NCI-H1694 treated with DMSO at 0.1 percent for 48 hours (cell line): ENCODE data around the gene XXYLT1.

Source experiments
- DNase-seq: peaks from one replicate; lab custom pipeline; 2025; lab: John Stamatoyannopoulos, UW

Gene XXYLT1

GRCh38 chr3:195184716-195185421, 86.1 kb downstream of the XXYLT1 start:
- no peak for DNase-seq

DNA sequence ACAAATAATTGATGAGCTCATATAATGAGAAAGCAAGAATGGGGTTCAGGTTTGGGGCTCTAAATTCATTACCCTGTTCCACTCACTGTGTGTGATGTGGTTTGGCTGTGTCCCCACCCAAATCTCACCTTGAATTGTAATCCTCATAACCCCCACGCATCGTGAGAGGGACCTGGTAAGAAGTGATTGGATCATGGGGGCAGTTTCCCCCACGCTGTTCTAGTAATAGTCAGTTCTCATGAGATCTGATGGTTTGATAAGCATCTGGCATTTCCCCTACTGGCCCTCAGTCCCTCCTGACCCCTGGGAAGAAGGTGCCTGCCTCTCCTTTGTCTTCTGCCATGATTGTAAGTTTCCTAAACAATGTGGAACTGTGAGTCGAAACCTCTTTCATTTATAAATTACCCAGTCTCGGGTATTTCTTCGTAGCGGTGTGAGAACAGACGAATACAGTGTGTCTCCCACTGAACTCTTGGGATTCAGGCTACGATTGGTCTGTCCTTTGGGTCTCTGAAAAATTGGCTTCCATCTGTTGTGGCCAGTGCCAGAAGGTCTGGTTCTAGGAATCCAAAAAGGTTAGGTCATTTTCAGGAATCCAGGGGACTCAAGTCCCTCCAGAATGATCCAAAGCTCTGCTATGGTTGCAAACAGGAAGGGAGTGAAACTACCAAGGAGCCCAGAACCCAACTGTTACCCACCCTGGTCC, 87.7 kb downstream of the XXYLT1 start:
- DNase-seq, result no peak

- peak; percentile 50 for DNase-seq
Observed at GRCh38 chr3:195182470-195182795, 88.5 kb downstream of the XXYLT1 start.

- DNase-seq, result no peak
Observed at GRCh38 chr3:195181741-195182469, 89.1 kb downstream of the XXYLT1 start.

GRCh38 chr3:195181113-195181498, 89.9 kb downstream of the XXYLT1 start:
- DNase-seq, result no peak

DNA sequence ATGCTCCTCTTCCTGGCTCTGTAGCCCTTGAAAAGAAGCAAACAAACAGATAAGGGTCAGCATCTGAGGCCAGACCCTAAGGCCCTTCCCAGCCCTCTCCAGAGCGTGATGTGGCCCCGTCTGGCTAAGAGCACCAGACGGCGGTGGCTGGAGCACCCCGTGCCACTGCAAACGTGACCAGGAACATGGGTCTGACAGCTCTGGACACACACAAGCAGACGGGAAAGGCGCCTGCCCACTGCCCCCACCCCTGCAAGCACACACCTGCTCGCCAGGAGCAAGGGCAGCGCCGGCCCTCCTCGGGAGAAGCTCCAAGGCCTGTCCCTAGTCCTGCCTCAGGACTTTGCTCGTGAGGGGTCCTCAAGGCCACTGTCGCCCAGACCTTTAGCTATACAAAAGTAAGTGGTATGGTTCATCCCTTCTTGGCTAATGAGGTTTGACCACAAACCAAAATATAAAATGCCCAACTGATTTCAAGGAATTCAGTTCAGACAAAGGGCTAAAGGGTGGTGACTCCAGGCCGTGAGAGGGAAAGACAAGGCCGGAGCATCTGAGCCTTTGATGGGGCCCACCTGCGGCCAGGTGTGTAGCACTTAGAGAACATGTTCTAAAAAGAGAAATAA, 90.4 kb downstream of the XXYLT1 start:
- no peak for DNase-seq

GRCh38 chr3:195179776-195180489, 91.0 kb downstream of the XXYLT1 start:
- DNase-seq, result no peak

GRCh38 chr3:195178124-195178910, 92.6 kb downstream of the XXYLT1 start:
- no peak for DNase-seq

DNA sequence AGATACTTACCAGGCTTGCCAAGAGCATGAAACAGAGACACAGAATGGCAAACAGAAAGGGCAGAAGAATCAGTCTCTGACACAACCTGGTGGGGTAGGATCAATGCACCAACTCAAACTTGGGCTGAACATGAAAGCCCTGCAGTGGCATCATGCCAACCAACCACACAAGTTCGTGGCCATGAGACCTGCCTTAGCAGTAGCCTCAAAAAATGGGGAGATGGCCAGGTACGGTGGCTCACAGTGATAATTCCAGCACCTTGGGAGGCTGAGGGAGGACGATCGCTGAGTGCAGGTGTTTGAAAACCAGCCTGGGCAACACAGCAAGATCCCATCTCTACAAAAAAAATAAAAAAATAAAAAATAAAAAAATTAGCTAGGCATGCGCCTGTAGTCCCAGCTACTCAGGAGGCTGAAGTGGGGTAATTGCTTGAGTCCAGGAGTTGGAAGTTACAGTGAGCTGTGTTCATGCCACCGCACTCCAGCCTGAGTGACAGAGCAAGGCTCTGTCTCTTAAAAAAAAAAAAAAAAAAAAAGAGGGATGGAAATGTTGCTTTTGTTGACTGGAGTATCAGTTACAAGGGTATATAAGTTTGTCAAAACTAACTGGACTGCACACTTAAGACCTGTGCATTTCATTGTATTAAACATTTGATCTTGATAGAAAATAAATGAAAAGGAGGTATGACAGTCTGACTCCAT, 93.4 kb downstream of the XXYLT1 start:
- DNase-seq, result no peak

DNA sequence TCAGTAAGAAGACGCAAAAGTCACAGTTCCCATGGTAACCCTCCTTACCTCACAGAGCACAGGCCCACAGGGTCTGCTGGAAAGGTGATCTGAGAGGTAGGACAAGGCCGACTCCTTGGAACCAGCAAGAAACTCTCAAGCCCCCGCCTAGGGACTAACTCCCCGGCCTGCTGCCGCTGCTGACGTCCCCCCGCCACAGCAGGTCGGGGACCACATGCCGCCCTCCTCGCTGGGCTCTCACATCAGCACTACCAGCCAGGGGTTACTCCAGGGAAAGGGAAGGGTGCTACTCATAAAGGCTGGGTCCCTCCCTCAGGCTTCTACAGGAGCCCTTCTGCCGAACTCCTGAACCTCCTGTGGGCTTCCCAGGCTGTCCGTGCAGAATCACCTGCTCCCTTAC, 94.2 kb downstream of the XXYLT1 start:
- DNase-seq, result no peak

DNA sequence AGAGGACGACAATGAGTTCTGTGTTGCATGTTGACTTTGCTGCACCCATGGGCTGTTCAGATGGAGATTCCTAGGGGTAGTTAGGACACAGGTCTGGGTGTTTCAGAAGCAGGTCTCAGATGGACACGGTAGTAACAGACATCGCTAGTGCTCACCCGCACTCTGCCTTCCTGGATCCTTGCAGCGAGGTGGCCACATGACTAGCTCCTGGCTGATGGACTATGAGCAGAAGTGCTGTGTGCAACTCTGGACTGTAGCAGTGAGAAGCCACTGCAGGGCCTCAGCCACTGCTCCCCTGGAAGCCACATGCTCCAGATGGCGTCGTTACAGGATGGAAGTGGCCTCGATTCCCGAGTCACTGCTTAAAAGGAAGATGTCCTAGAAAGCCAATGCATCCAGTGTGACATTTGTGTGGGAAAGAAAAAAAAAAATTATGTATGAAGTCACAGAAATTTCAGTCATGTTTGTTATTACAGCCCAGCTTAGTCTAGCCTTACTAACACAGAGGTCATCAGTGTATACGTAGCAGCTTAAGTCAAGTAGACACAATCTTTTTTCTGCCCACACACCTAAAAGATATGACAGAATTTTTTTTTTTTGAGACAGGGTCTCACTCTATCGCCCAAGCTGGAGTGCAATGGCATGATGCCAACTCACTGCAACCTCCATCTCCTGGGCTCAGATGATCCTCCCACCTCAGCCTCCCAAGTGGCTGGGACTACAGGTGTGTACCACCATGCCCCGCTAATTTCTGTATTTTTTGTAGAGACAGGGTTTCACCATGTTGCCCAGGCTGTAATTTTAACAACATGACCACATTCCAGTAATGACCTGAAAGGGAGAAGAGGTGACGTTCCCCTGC, 95.3 kb downstream of the XXYLT1 start:
- no peak for DNase-seq

DNA sequence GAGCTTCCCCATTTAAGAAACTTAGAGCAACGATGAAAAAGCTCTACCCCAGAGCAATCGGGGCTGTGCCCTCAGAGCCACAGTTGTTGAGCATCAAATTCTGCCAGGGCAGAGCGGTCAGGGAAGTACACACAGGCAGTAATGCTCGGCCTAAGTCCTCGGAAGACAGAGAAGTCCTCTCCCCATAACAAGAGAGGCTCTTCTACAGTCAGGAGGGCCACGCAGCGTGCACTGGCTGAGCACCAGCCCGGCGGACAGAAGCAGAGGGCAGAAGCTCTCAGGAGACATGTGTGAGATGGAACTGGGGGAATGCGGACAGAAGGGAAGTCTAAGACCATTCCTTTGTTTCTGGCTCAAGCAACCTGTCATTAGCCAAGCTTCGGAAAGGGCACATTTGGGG, 95.9 kb downstream of the XXYLT1 start:
- DNase-seq, result no peak

DNA sequence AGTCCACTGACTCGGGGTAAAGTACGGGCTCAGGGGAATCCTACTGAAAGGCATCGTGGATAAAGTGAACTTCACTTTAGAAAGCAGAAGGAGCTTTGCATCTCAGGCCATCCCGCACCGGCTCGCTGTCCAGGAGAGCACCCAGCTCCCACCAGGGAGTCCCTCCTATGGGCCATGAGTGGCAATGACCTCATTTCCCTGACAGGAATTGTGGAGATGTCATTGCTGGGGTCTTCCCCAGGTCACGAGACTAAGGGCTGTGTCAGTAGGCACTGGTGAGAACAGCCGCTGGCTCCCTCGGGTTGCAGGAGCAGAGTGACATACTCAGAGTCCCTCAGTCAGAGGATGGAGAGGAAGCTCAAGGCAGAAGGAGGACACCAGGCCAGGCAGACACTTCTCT, 97.3 kb downstream of the XXYLT1 start:
- DNase-seq, result no peak

DNA sequence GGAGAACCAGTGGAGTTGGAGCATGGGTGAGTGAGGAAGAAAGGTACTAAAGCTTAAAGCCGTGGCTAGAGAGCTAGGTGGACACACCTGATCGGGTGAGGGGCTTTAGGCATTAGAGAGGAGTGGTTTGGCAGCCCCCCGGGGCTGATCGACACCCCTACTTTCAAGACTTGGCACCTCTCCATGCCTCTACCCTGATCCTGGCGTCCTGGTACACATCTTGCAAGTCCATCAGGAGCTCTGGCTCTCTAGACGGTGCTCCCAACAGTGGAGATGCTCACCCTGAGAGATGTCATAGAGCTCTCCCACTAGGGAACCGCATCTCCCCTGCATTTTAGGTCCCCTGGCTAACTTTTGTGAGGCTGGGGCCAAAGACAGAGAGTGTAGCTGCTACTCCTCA, 98.1 kb downstream of the XXYLT1 start:
- no peak for DNase-seq

- no peak for DNase-seq
Observed at GRCh38 chr3:195172039-195172684, 98.8 kb downstream of the XXYLT1 start.

- DNase-seq, result no peak
Observed at GRCh38 chr3:195171093-195171873, 99.7 kb downstream of the XXYLT1 start.

- DNase-seq, result no peak
Observed at GRCh38 chr3:195170496-195170895, 100.5 kb downstream of the XXYLT1 start.

DNA sequence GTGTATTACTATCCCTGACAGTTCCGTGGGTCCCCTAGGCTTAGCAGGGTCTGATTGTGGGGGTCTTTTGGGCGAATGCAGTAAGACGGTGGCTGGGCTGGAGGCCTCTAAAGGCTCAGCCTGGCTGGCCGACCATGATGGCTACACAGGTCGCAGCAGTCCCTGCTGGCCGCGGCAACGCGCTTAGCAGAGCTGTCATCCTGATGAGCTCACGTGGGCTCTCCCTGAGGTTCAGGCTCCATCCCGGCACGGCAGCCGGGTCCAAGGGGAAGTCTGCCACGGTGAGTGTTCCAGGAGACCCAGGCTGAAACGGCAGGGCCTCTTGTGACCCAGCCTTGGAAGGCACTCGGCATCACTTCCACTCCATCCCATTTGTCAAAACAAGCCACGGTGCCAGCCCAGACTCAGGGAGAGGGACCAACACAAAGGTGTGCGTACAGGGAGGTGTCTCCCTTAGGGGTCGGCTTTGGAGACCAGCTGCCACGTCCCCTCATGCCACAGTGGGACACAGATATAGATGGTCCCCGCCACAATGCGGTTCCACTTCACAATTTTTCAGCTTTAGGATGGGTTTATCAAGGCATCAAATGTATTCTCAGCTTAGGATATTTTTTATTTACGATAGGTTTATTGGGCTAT, 101.8 kb downstream of the XXYLT1 start:
- no peak for DNase-seq
